GM12878 (cell line): ENCODE data around the gene SNRNP35. TPM values are rescaled to one million over a fixed set of nuclear protein-coding genes. Genes with fewer than 3 reads are reported as not detected.

Experiments
- ATAC-seq: fragments of 200-7000 bp; cut with Tn5 transposase; 3 replicates; pipeline ENCODE4 v1.9.1; 2020; ENCODE audit warnings: mild to moderate bottlenecking, moderate library complexity
- BruUV-seq: library from RNA; stranded (reverse); fragments of 400-500 nt; replicated peaks from 2 replicates; lab custom pipeline; 2021; lab: Mats Ljungman, UMichigan
- CTCF ChIA-PET: fragments of 300-600 bp; sonication (Branson Sonifier 250); formaldehyde crosslinking; extraction: SDS; loops from one replicate; lab custom pipeline; 2021; ENCODE audit warnings: inconsistent platforms; lab: Yijun Ruan, JAX
- POLR2A ChIA-PET: fragments of 350-600 bp; formaldehyde crosslinking; extraction: SDS; loops from one replicate; lab custom pipeline; 2021; ENCODE audit warnings: inconsistent platforms; lab: Charles Lee
- RAD21 ChIA-PET: fragments of 300-600 bp; sonication (Branson Sonifier 250); formaldehyde crosslinking; loops from one replicate; lab custom pipeline; 2023; ENCODE audit warnings: antibody characterized with exemption; ENCODE audit not compliant: unreplicated experiment; lab: Charles Lee
- SMC1A ChIA-PET: fragments of 300-600 bp; sonication (Branson Sonifier 250); formaldehyde crosslinking; loops from one replicate; lab custom pipeline; 2023; ENCODE audit not compliant: unreplicated experiment, uncharacterized antibody; lab: Charles Lee
- DNase-seq: peaks from one replicate; pipeline ENCODE4 v3.0.0-alpha.2; 2011; ENCODE audit warnings: low read depth, low spot score
- FAIRE-seq: peaks from 3 replicates; lab custom pipeline; 2011; peaks lifted over from hg19 to GRCh38; lab: Jason Lieb, UNC
- H2AFZ ChIP-seq: 2 replicates; pipeline ENCODE4 v1.6.0; 2011; ENCODE audit warnings: low read depth, low read length, control low read depth; ENCODE audit not compliant: control insufficient read depth
- H3K27ac ChIP-seq: 2 replicates; pipeline ENCODE4 v1.5.1; 2011; ENCODE audit warnings: control low read depth; ENCODE audit not compliant: control insufficient read depth, insufficient read depth
- H3K27me3 ChIP-seq, 2 experiments: replicated peaks in 1 of 2; 2 replicates each; pipeline versions ENCODE4 v1.6.0 to v1.6.1; 2011; ENCODE audit warnings: low read length in 1 of 2; ENCODE audit not compliant: control insufficient read depth in 2 of 2, insufficient read depth in 2 of 2
- H3K36me3 ChIP-seq, 2 experiments: 2 replicates each; pipeline ENCODE4 v1.5.1; 2011; ENCODE audit warnings: low read length in 1 of 2; ENCODE audit not compliant: control insufficient read depth in 2 of 2, insufficient read depth in 2 of 2
- H3K4me1 ChIP-seq: 2 replicates; pipeline ENCODE4 v1.6.1; 2011; ENCODE audit warnings: mild to moderate bottlenecking, low read length, moderate library complexity, mixed read lengths; ENCODE audit not compliant: control insufficient read depth, insufficient read depth
- H3K4me2 ChIP-seq: 2 replicates; pipeline ENCODE4 v1.6.0; 2011; ENCODE audit warnings: control low read depth; ENCODE audit not compliant: control insufficient read depth, insufficient read depth
- H3K4me3 ChIP-seq: fragments of 200-600 bp; sonication (generic); 2 replicates; pipeline ENCODE4 v1.5.1; 2016
- H3K79me2 ChIP-seq: 2 replicates; pipeline ENCODE4 v1.6.0; 2011; ENCODE audit warnings: low read length; ENCODE audit not compliant: control insufficient read depth, insufficient read depth
- H3K9ac ChIP-seq: 2 replicates; pipeline ENCODE4 v1.8.0; 2011; ENCODE audit warnings: low read length, control low read depth, mixed read lengths; ENCODE audit not compliant: control insufficient read depth, insufficient read depth
- H3K9me3 ChIP-seq: replicated peaks from 3 replicates; pipeline ENCODE4 v1.5.1; 2011; ENCODE audit warnings: mild to moderate bottlenecking, low read length; ENCODE audit not compliant: control insufficient read depth, insufficient read depth
- H4K20me1 ChIP-seq: 2 replicates; pipeline ENCODE4 v1.6.0; 2011; ENCODE audit not compliant: control insufficient read depth, insufficient read depth
- BCL11A ChIP-seq: IDR thresholded peaks from 2 replicates; pipeline ENCODE4 v1.6.1; 2011; ENCODE audit warnings: low read depth, low read length
- FOS ChIP-seq: IDR thresholded peaks from 3 replicates; pipeline ENCODE4 v1.6.1; 2011; ENCODE audit warnings: borderline replicate concordance; ENCODE audit not compliant: insufficient read length; ENCODE audit errors: extremely low read depth
- IKZF2 ChIP-seq, 2 experiments: fragments of 450-650 bp; IDR thresholded peaks; 2 replicates each; pipeline ENCODE4 v1.6.1; 2017; ENCODE audit warnings: mild to moderate bottlenecking in 2 of 2, moderate library complexity in 2 of 2
- NFIC ChIP-seq: IDR thresholded peaks from 2 replicates; pipeline ENCODE4 v1.6.1; 2012; ENCODE audit warnings: low read depth, mild to moderate bottlenecking, inconsistent platforms, low read length, moderate library complexity
- SIN3A ChIP-seq: IDR thresholded peaks from 2 replicates; pipeline ENCODE4 v1.6.1; 2012; ENCODE audit warnings: low read depth, low read length, improper control_type of control experiment
- SMAD1 ChIP-seq: fragments of 450-650 bp; IDR thresholded peaks from 2 replicates; pipeline ENCODE4 v1.6.1; 2018; ENCODE audit warnings: mild to moderate bottlenecking, low read depth; ENCODE audit not compliant: partially characterized antibody
- SREBF1 ChIP-seq: IDR thresholded peaks from 2 replicates; pipeline ENCODE4 v1.6.1; 2012; ENCODE audit warnings: mild to moderate bottlenecking, low read length
- TCF7 ChIP-seq: IDR thresholded peaks from 2 replicates; pipeline ENCODE4 v1.6.1; 2014; ENCODE audit warnings: antibody characterized with exemption, borderline replicate concordance
- WGBS: methylation state at CpG from one replicate; pipeline ENCODE4 v1.1.6; 2016; ENCODE audit warnings: low lambda C conversion rate; ENCODE audit not compliant: insufficient replicate concordance, insufficient coverage; ENCODE audit errors: missing lambda C conversion rate; 5-methylcytosine and 5-hydroxymethylcytosine counted together
- in situ Hi-C: fragments of 300-500 bp; cut with MboI; formaldehyde crosslinking; loops from 9 replicates; pipeline ENCODE4 v1.14.3; 2018; ENCODE audit warnings: mixed read lengths
- intact Hi-C: fragments of 100-400 bp; cut with micrococcal nuclease; formaldehyde crosslinking; loops from one replicate; pipeline ENCODE4 v1.14.2; 2022; ENCODE audit not compliant: unreplicated experiment
- polyA plus RNA-seq, 11 experiments: library from polyadenylated mRNA; depleted of rRNA in 4 of 11; unstranded in 6 of 11; stranded (reverse) in 5 of 11; fragments of >200 nt; fragmentation: Nextera tagmentation in 4 of 11; fragmentation: Illumina TruSeq in 1 of 11; extraction: Ambion mirVana in 4 of 11; extraction: Trizol in 1 of 11; gene quantifications; 1 replicate in 1 of 11; 2 replicates in 10 of 11; pipeline versions ENCODE4 v1.2.1 to v1.2.3, GENCODE V29; 2011 to 2016; ENCODE audit warnings: inconsistent platforms in 2 of 11, missing spikeins in 2 of 11, low read depth in 1 of 11
- total RNA-seq, 4 experiments: library from RNA; depleted of rRNA in 3 of 4; stranded (reverse); fragments of >200 nt in 3 of 4; fragmentation: Illumina TruSeq in 1 of 4; extraction: Trizol in 1 of 4; gene quantifications; 2 replicates each; pipeline versions ENCODE4 v1.2.1 to v1.2.3, GENCODE V29; 2013 to 2021
- TF ChIP-seq, protein P1 (sequence below): IDR thresholded peaks from 2 replicates; pipeline ENCODE4 v1.6.1; 2012; ENCODE audit warnings: low read depth, low read length, improper control_type of control experiment
- TF ChIP-seq, protein P2 (sequence below): IDR thresholded peaks from 2 replicates; pipeline ENCODE4 v1.6.1; 2012; ENCODE audit warnings: improper control_type of control experiment, low read depth, low read length; ENCODE audit not compliant: insufficient replicate concordance
- TF ChIP-seq, protein P3 (sequence below): fragments of 450-650 bp; formaldehyde crosslinking; IDR thresholded peaks from 2 replicates; pipeline ENCODE4 v1.5.0; 2022; ENCODE audit warnings: mild to moderate bottlenecking, missing genetic modification characterization

The SNRNP35 gene
- total and polyA plus RNA-seq, 10 of the 15 experiments (the other 5 are each of a cell fraction or from before 2014, with no cell fraction given) = 21.6 to 49.6 (median 29.0) TPM

DNA sequence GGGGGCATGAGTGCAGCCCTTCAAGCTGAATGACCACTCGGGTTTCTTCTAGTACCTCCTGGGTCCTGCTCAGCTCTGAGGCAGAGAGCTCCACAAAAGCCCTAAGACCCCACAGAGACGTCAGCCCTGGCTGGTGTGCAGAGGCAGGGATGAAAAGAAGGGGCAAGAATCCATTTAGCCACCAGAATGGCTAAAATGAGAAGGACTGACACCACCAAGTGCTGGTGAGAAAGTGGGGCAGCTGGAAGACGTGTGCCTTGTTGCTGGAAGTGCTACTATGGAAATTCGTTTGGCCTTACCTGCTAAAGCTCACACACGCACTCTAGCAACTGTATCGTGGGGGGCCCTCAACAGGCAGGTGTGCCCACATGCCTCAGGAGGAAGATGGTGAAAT, 48.9 kb downstream of the SNRNP35 start:
- Histone ChIP-seq H4K20me1 (no peaks in the 10 kb centered on the region), H3K27ac (no peak overlapping the region), H3K9me3 (no peaks in the 10 kb centered on the region), H3K27me3 (no peaks in the 10 kb centered on the region), H3K4me3 (no peak overlapping the region), H3K4me1 (no peaks in the 10 kb centered on the region), H2AFZ (no peak overlapping the region), H3K9ac (no peak overlapping the region), H3K4me2 (no peak overlapping the region), H3K36me3 (no peaks in the 10 kb centered on the region), H3K79me2 (no peaks in the 10 kb centered on the region)
- in situ Hi-C loops = no loop called here
- no peak for DNase-seq
- ATAC-seq = no peak
- ChIA-PET POLR2A (no interaction called here), RAD21 (interaction anchor here (0.7 kb wide), 1 partner anchor 77 kb away, joined by 3 read pairs; no protein-coding TSS in a partner anchor), CTCF (no interaction called here), SMC1A (no interaction called here)
- no TSS peak for BruUV-seq
- intact Hi-C loops = no loop called here
- FAIRE-seq = no peak
- WGBS = 41% methylated on average over 6 of the region's 6 CpGs
- TF ChIP-seq TCF7 (no peak), IKZF2 (IDR thresholded peaks at IDR 0.05) (no peak), SMAD1 (no peak), NFIC (no peak), FOS (no peak), BCL11A (no peak), SIN3A (no peak), SREBF1 (no peak)
- TF ChIP-seq, protein P1, sequence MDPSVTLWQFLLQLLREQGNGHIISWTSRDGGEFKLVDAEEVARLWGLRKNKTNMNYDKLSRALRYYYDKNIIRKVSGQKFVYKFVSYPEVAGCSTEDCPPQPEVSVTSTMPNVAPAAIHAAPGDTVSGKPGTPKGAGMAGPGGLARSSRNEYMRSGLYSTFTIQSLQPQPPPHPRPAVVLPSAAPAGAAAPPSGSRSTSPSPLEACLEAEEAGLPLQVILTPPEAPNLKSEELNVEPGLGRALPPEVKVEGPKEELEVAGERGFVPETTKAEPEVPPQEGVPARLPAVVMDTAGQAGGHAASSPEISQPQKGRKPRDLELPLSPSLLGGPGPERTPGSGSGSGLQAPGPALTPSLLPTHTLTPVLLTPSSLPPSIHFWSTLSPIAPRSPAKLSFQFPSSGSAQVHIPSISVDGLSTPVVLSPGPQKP = no peak
- TF ChIP-seq, protein P2, sequence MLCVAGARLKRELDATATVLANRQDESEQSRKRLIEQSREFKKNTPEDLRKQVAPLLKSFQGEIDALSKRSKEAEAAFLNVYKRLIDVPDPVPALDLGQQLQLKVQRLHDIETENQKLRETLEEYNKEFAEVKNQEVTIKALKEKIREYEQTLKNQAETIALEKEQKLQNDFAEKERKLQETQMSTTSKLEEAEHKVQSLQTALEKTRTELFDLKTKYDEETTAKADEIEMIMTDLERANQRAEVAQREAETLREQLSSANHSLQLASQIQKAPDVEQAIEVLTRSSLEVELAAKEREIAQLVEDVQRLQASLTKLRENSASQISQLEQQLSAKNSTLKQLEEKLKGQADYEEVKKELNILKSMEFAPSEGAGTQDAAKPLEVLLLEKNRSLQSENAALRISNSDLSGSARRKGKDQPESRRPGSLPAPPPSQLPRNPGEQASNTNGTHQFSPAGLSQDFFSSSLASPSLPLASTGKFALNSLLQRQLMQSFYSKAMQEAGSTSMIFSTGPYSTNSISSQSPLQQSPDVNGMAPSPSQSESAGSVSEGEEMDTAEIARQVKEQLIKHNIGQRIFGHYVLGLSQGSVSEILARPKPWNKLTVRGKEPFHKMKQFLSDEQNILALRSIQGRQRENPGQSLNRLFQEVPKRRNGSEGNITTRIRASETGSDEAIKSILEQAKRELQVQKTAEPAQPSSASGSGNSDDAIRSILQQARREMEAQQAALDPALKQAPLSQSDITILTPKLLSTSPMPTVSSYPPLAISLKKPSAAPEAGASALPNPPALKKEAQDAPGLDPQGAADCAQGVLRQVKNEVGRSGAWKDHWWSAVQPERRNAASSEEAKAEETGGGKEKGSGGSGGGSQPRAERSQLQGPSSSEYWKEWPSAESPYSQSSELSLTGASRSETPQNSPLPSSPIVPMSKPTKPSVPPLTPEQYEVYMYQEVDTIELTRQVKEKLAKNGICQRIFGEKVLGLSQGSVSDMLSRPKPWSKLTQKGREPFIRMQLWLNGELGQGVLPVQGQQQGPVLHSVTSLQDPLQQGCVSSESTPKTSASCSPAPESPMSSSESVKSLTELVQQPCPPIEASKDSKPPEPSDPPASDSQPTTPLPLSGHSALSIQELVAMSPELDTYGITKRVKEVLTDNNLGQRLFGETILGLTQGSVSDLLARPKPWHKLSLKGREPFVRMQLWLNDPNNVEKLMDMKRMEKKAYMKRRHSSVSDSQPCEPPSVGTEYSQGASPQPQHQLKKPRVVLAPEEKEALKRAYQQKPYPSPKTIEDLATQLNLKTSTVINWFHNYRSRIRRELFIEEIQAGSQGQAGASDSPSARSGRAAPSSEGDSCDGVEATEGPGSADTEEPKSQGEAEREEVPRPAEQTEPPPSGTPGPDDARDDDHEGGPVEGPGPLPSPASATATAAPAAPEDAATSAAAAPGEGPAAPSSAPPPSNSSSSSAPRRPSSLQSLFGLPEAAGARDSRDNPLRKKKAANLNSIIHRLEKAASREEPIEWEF = no peak
- TF ChIP-seq, protein P3, sequence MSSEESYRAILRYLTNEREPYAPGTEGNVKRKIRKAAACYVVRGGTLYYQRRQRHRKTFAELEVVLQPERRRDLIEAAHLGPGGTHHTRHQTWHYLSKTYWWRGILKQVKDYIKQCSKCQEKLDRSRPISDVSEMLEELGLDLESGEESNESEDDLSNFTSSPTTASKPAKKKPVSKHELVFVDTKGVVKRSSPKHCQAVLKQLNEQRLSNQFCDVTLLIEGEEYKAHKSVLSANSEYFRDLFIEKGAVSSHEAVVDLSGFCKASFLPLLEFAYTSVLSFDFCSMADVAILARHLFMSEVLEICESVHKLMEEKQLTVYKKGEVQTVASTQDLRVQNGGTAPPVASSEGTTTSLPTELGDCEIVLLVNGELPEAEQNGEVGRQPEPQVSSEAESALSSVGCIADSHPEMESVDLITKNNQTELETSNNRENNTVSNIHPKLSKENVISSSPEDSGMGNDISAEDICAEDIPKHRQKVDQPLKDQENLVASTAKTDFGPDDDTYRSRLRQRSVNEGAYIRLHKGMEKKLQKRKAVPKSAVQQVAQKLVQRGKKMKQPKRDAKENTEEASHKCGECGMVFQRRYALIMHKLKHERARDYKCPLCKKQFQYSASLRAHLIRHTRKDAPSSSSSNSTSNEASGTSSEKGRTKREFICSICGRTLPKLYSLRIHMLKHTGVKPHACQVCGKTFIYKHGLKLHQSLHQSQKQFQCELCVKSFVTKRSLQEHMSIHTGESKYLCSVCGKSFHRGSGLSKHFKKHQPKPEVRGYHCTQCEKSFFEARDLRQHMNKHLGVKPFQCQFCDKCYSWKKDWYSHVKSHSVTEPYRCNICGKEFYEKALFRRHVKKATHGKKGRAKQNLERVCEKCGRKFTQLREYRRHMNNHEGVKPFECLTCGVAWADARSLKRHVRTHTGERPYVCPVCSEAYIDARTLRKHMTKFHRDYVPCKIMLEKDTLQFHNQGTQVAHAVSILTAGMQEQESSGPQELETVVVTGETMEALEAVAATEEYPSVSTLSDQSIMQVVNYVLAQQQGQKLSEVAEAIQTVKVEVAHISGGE = no peak
